ENCODE measurements around the gene MACROD1.
A peak's percentile ranks its signal among the peaks of the same experiment; 100 is the strongest.
"Not testable (repeated sequence)": the region's sequence is repeated elsewhere in the genome, so short reads cannot be mapped to it uniquely, and the experiment has no call there.

The MACROD1 gene

DNA sequence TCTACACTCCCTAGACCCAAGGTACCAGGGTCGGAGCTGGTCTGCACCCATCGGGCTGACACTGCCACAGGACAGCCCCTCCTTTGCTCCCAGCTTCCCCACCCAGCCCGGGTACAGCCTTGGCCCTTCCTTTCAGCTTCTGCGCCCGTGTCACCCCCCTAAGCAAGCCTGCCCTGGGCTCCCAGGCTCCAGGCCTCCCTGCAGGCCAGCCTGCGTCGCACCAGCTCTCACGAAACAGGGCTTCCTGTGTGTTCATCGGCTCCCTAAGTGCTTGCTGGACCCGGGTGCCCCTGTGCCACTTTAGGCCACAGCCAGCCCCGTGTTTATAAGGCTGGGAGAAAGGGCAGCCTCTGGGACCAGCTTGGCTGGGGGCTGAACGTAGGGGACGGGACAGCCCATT, 109.1 kb downstream of the MACROD1 start:
- no peak for DNase-seq (ENCODE audit: low read depth)

DNA sequence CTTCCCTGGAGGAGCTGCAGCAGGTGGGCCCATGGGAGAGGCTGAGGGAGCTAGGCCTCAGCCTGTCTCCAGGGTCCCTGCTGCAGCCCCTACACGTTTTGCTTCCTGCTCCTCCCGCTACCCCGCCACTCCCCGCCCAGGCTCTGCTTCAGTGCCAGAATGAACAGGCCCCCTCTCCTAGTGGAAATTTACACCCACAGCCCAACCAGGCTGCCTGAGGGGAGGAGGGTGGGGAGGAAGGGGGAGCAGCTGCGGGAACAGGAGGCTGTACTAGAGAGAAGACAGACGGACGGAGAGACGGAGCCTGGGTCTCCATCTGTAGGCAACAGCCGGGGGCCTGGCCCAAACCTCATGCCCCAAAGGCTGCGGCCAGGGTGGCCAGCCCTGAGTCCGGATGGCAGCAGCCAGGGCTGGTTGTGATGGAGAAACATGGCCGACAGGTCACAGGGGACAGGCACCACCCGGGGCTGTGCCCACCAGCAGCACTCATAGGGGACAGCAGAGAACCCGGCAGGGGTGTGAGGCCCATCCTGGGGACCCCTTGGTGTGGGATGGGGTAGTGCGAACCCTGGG, 109.6 kb downstream of the MACROD1 start:
- DNase-seq (ENCODE audit: low read depth) = no peak

DNA sequence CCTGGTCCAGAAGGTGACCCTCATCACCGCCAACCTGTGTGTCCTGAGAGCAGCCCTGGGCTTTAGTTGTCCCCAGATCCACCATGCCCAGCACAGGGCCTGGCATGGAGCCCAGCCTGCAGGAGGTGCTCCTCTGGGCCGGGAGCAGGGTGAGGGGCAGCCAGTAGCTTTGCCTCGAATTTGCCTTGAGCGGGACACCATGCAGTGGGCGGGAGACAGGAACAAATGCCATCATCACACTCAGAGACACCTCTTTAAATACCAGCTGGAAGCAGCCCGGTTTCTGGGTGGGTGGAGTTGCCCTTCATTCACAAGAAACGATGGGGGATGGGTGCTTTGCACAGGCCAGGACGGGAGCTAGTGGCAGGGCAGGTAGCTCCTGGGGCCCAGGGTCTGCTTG, 110.8 kb downstream of the MACROD1 start:
- DNase-seq (ENCODE audit: low read depth) = no peak

DNA sequence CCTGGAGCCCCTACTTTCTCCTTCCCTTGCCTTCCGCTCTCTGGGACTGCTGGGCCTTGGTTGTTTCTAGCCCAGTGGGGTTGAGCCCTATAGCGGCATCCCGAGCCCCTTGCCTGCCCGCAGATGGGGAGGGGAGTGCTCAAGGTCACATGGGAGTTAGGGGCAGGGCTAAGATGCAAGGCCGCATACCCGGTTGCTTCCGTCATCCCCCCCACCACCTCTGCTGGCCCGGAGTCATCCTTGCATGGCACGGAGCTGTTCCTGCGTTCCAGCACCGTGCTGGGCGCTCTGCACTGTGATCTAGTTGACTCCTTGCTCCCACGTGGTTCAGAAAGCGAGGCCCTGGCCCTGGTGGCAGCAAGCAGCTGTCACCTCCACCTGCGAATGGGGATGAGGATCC, 112.2 kb downstream of the MACROD1 start:
- DNase-seq (ENCODE audit: low read depth) = no peak

DNA sequence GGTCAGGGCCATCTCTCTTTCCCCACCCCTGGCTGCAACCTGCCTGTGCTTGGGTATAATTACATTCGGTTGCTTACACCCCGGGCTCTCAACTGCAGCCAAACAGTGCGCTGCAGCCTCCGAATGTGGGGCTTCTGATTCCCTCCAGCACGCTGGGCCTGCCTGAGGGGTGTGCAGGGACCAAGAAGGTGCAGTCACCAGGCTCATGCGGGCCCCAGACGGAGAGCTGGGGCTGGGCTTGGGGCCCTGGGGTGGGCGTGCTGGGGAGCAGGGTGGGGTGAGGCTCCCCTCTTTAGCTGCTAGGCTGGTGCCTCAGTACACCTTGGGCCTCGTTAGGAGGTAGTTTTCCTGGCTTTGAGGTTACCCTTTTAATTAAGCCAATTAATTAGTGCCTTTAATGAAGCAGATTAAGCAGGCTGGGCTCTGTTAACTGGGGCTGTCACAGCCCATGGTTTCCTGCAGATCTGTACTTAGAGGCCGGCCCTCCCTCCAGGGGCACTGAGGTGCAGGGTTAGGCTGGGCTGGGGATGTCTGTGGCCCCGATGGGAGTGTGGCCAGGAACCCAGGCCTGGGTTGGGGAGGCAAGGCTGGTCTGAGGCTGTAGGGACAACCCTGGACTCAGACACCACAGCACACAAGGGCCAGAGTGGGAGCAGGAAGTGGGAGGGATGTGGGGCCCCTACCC, 112.8 kb downstream of the MACROD1 start:
- no peak for DNase-seq (ENCODE audit: low read depth)

DNA sequence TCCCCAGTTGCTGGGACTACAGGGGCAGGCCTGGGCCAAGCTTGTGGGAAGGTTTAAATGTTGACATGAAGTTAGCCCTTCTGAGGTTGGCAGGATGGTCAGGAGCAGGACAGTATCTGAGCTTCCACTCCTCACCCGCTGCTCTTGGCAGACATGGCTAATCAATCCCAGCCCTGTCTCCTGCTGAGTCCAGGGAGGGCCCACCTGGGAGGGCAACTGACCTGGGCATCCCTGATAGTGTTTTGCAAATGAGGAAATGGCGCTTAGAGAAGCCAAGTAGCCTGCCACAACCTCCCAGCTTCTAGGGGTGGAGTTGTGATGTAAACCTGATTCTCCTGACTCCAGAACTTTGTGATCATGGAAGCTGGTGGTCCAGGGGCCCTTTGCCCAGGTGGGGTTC, 113.5 kb downstream of the MACROD1 start:
- DNase-seq (ENCODE audit: low read depth) = no peak

DNA sequence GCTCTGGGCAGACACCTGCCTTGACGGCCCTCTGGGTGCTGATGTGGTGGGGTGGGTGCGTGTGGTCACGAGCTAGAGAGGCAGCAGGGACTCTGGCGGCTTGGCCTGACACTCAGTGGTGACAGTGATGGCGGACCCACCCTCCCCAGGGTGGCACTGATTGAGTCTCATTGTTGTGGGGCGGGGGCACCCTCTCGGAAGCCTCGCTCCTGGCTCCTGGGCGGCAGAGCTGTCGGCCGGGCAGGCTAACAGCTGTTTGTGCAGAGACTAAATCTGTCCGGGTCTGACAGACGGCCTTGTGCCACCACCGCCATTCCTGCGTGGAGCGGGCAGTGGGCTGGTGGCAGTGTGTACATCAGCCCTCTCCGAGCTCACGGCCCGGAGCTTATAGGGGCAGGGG, 114.6 kb downstream of the MACROD1 start:
- DNase-seq (ENCODE audit: low read depth) = no peak

DNA sequence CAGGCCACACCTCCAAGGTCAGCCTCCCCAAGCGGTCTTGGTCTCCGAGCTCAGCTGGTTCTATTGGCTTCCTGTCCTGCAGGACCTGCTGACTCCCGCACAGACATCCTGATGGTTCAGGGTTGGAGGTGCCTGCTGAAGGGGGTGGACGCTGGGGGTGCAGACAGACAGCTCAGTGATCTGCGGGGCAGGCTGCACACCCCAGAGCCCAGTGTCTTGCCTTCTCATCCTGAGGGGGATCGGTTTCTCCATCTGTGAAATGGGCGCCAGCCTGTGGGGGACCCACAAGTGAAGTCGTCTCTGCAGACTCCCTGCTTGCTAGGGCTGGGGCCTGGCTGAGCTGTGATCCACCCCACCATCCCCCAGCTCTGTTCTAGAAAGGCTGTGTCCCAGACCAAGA, 116.4 kb downstream of the MACROD1 start:
- DNase-seq (ENCODE audit: low read depth) = no peak

DNA sequence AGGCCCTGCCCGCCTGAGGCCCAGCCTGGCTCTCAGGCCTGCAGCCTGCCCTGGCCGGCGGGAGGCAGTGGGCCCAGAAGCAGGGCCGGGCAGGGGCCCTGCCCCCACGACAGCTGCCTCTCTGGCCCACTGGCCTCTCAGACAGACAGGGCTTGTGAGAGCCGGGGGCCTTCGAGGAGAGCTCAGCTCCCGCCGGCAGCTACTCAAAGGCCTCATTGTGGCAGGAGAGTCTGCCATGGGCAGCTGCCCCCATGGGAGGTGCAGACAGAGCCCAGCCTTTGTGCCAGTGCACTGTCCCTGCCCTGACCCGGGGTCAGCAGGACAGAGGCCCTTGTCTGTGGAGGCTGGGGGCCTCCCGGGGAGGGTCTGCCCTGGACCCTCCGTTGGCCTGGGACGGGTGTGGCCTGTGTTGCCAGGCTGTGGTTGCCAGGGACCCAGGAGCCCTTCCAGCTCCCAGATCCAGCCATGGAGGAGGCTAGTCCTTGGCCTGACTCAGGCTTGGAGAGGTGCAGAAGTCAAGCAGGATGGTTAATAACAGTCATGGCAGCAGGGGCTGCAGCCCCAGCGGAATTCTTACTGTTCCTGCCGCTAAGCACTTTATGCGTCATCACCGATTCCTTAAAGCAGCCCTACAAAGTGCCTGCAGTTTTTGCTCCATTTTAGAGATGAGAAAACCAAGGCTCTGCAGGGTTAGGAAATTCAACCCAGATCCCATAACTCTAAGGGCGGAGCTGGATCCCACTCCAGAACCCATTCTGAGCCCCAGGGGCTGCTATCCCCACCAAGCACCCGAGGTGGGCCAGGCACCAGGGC, 117.7 kb downstream of the MACROD1 start:
- no peak for DNase-seq (ENCODE audit: low read depth)

DNA sequence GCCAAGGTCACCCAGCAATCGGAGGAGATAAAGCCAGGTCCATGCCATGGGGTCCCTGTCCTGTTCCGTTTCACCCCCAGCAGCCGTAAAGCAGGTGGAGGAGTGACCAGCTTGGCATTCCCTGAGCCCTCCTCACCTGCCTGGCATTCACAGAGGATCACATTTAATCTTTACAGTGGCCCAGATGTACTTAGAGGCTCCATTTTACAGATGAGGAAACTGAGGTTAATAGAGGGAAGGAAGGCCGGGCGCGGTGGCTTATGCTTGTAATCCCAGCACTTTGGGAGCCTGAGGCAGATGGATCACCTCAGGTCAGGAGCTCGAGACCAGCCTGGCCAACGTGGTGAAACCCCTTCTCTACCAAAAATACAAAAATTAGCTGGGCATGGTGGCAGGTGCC, 118.5 kb downstream of the MACROD1 start:
- not testable (repeated sequence) for DNase-seq (ENCODE audit: low read depth)

DNA sequence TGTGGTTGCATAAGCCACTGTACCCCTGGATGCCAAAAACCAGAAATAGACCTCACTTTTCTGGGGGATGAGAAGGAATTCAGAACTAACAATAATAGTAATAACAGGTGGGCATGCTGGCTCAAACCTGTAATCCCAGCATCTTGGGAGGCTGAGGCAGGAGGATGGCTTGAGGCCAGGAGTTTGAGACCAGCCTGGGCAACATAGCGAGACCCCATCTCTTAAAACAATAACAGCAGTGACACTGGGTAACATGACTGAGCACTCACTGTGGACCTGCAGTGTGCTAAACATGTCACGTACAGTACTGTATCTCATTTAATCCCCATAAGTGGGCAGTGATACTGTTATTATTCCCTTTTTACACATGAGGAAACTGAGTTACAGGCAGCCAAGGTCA, 120.2 kb downstream of the MACROD1 start:
- DNase-seq (ENCODE audit: low read depth) = no peak

DNA sequence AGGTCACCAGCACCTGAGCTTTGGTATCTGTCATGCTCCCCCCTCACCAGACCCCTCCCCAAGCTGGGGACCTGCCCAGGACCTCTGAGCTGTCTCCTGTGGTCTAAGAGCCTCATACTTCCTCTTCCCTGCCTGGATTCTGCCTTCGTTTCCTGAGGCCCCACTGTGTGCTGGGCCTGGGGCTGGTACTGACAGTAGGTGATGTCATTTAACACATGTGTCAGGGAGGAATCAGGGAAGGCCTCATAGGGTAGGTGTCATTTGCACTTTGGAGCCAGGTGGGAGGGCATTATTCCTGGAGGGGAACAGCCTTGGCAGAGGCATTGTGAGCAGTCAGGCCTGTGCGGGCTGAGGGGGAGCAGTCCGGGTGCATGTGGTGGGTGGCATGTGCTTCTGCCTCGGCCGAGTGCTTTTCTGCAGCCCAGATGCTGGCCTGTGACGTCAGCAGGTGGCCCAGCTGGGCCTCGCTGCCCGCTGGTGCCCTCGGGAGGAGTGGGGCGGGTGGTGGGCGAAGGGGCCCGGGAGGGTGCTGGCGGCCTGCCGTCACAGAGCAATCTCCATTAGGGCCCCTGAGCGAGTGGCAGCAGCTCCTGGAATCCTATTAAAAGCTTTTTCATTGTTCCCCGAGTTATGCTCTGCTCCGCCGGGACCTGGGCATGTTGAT, 121.1 kb downstream of the MACROD1 start:
- no peak for DNase-seq (ENCODE audit: low read depth)

DNA sequence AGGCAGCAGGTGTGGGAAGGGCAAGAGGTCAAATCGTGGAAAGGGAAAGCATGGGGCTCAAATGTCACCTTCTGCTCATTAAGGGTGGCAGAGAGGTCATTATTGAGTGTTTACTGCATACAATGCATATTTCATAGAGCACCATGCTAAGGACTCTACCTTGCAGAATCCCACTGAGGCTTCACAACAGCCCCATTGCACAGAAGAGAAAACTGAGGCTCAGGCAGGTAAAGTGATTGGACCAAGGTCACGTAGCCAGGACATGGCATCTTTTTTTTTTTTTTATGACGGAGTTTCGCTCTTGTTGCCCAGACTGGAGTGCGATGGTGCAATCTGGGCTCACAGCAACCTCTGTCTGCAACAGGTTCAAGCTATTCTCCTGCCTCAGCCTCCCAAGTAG, 122.4 kb downstream of the MACROD1 start:
- DNase-seq (ENCODE audit: low read depth) = no peak

DNA sequence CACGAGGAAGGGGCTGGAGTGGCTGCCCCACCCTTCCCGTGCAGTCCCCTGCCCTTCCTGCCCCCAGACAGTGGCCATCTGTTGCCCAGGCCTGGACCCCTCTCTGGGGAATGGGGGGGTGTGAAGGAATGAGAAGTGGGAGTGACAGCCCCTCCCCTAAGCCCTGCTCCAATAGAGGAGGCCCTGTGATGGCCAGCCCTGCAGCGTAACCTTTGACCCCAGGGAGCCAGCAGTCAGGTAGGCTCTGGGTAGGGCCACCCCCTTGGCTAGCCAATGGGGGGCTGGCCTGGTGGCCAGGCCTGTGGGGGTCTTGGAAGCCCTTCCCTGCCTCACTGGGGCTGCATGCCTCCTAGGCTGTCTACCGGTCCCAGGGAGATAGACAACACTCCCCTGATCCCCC, 123.6 kb downstream of the MACROD1 start:
- DNase-seq (ENCODE audit: low read depth) = no peak

DNA sequence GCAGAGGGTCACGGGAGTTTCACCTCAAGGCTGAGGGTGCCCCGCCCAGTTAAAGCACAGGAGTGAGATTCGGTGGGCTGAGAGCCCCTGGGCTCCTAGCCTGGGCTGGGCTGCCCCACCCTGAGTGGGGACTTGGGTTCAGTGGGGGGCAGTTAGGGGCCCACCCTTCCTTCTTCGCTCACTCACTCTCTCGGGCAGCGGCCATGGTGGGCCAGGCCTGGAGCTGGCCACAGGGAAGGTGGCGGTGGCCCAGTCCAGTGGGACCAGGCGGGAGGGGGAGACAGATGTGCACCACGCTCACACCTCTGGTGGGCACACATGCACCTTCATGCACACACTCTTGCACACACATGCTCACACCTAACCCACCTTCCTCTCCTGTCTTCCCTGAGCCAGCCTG, 124.1 kb downstream of the MACROD1 start:
- no peak for DNase-seq (ENCODE audit: low read depth)

DNA sequence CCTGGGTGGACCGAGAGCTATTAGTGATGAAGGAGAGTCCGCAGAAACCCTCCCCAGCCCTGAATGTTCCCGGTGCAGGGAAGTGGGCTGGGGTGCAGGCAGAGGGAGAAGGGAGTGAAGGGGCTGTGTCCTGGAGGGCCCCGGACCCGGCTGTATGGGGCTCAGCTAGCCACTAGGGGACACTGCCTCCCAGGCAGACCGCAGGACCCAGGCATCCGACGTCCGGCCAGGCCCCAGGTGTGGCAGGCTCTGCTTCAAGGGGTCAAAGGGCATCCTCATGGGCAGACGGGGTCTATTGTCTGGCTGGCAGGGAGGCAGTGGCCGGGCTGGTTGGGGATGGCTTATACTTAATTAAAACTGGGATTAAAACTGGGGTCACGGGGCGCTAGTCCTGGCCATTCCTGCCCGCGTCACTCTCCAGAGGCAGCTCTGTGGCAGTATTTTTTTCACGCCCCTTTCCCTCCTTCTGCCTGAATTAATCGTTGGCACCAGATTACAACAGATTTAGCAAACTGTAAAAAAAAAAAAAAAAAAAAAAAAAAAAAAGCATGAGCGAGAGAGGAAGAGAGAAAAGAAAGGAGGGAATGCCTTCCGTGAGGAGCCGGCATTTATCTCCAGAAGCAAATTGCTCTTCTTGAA, 125.1 kb downstream of the MACROD1 start:
- DNase-seq (ENCODE audit: low read depth) = no peak

DNA sequence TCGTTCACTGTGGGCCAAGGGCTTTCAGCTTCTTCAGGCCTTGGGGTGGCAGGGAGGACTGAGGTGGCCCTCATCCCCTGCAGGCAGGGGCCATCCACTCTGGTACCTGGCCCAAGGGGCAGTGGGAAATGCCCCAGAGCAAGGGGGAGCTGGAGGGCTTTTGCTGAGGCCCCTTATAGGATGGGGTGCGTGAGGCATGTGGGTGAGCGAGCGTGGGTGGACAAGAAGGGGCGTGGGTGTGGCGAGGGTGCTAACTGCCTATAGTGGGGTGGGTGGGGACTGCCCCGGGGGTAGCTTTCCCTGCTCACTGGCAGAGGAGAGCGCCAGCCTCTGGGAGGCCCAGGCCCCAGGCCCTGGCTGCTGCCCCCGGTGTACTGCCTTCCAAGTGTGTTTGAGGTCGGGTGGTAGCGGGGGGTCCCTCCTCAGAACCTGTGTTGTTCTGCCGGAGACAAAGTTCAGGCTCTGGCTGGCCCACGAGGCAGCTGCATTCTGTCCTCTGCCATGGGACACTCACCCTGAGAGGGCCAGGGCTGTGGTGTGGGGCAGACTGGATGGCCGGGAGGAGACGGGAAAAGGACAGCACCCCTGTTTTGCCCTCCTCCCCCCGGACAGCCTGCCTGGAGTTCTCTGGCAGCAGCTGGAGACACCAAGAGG, 126.8 kb downstream of the MACROD1 start:
- DNase-seq (ENCODE audit: low read depth) = no peak

DNA sequence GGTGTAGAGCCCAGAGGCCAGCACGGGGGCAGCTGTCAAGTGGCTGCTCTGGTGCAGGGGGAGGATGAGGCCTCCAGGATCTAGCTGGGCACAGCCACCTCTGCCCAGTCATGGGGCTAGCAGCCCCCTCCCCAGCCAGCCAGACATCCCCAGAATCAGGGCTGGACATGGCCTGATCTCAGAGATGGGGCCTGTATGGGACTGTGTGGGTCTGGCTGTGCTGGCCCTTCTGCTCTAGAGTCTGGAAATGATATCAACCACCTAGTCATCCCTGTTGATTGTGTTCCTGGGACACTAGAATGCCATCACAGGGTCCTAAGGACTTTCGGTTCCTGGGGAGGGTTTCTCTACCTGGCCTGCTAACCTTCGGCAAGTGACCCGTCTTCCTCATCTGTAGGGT, 127.4 kb downstream of the MACROD1 start:
- no peak for DNase-seq (ENCODE audit: low read depth)

DNA sequence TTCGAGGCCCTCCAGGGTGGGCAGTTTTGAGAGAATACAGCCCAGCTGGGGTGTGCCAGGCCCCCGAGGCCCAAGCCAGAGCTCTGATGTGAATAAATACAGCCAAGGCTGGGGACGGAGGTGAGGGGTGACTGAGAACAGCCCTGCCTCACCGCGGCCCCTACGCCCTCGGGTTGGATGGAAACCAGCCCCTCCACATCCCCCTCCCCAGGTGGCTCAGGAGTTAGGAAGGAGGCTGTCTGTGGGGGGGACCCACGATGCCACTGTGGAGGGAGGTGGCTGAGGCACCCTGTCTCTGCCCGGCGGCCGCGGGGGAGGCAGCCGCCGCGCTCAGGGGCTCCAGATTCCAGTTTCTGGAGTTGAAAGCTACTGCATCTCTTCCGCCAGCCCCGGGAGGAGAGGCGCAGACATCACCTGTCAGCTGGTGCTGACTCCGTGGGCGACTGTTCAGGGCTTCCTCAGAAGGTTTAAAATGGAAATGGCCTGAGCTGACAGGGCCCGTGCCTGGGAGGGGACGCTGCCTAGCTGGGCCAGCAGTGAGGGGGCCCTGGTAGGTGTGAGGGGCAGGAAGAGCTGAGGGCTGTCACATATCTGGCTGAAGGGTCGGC, 128.8 kb downstream of the MACROD1 start:
- no peak for DNase-seq (ENCODE audit: low read depth)

DNA sequence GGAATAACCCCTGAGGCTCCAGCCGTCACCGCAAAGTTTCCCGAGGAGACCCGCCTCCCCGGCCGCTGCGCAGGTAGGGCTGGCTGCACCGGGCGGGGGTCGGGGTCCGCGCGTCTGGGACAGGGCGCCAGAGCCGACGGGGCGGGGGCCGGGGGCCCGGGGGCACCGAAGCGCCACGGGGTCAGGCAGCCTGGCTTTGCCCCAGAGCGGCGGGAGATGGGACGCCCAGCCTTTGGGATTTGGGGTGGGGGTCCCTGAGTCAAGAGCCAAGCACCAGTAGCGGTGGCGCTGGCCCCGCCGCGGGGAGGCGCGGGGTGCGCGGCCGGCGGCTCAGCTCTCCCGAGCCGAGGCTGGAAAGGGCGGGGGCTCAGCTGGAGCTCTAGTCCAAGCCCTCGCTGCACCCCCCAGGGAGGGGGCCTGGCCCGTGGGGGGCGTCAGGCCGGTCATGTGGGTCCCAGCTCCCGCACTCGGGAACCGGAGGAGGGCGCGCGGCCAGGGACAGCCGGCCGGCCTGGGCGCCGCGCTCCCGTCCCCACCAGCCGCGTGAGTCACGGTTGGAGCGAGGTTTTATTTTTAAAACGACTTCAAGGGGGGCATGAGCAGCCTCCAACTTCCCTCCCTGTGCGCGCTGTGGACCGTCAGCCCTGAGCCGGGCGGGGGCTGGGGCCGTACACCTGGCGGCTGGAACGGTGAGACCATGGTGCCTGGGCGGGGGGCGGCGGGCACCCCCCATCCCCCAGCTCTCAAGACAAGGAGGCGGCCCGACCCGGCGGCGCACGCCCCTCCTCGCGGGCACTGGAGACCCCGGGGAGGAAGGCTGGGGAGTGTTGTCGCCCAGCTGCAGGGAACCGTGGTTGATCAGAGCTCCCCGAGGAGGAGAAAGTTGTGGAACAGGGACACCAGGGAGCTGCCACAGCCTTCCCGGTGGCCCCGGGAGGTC, 129.6 kb downstream of the MACROD1 start:
- DNase-seq (ENCODE audit: low read depth) = peak; percentile 62
